Measurements from ENCODE around the gene SUPT20HL2.

The SUPT20HL2 gene

DNA sequence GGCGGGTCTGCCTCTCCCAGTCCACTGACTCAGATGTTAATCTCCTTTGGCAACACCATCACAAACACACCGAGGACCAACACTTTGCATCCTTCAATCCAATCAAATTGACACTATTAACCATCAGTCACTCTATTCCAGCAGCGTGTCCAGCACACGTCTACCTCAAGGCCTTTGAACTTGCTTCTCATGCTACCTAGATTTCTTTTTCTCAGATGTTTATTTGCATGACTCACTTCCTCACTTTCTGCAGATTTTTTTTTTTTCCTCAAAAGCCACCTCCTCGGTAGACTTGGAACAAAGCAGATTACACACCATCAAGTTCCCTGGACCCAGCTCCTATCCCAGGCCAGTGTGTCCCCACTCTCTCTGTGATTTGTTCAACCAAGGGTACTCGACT, 49.5 kb downstream of the SUPT20HL2 start (continued):
- TF ChIP-seq TOX (CRISPR knock-in tag; IDR thresholded peaks at IDR 0.05; ENCODE audit: borderline replicate concordance) (no peak), TCF4 (CRISPR knock-in tag; IDR thresholded peaks at IDR 0.05; ENCODE audit: borderline replicate concordance) (no peak), BACH2 (CRISPR knock-in tag; IDR thresholded peaks at IDR 0.05; ENCODE audit: borderline replicate concordance) (no peak), SNAI2 (CRISPR knock-in tag; IDR thresholded peaks at IDR 0.05) (no peak), OSR1 (CRISPR knock-in tag; IDR thresholded peaks at IDR 0.05) (no peak), CSDC2 (CRISPR knock-in tag; IDR thresholded peaks at IDR 0.05) (no peak), ZFP3 (CRISPR knock-in tag; IDR thresholded peaks at IDR 0.05) (no peak), ZFP30 (CRISPR knock-in tag; IDR thresholded peaks at IDR 0.05) (no peak), GLIS3 (CRISPR knock-in tag; IDR thresholded peaks at IDR 0.05) (no peak)
- TF ChIP-seq, protein P1, sequence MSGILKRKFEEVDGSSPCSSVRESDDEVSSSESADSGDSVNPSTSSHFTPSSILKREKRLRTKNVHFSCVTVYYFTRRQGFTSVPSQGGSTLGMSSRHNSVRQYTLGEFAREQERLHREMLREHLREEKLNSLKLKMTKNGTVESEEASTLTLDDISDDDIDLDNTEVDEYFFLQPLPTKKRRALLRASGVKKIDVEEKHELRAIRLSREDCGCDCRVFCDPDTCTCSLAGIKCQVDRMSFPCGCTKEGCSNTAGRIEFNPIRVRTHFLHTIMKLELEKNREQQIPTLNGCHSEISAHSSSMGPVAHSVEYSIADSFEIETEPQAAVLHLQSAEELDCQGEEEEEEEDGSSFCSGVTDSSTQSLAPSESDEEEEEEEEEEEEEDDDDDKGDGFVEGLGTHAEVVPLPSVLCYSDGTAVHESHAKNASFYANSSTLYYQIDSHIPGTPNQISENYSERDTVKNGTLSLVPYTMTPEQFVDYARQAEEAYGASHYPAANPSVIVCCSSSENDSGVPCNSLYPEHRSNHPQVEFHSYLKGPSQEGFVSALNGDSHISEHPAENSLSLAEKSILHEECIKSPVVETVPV (CRISPR knock-in tag; IDR thresholded peaks at IDR 0.05): no peak

DNA sequence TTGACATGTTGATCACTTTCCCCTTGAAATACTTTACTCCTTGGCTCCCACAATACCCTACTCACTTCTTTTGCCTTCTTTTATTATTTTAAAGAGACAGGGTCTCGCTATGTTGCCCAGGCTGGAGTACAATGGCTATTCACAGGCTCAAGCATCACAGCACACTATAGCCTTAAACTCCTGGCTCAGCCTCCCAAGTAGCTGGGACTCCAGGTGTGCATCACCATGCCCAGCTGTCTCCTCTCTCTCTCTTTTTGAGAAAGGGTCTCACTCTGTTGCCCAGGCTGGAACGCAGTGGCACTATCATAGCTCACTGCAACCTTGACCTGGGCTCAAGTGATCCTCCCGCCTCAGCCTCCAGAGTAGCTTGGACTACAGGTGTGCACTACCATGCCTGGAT, 51.6 kb downstream of the SUPT20HL2 start:
- TF ChIP-seq ZC3H10 (CRISPR knock-in tag; IDR thresholded peaks at IDR 0.05) (no peak), GLIS3 (CRISPR knock-in tag; IDR thresholded peaks at IDR 0.05) (no peak), ZNF565 (CRISPR knock-in tag; conservative IDR thresholded peaks at IDR 0.05; ENCODE audit: low read depth) (no peak), ARNTL (CRISPR knock-in tag; IDR thresholded peaks at IDR 0.05; ENCODE audit: borderline replicate concordance, low read depth) (no peak), OSR1 (CRISPR knock-in tag; IDR thresholded peaks at IDR 0.05) (no peak), CSDC2 (CRISPR knock-in tag; IDR thresholded peaks at IDR 0.05) (no peak), ISL1 (CRISPR knock-in tag; IDR thresholded peaks at IDR 0.05) (no peak), ZFP30 (CRISPR knock-in tag; IDR thresholded peaks at IDR 0.05) (no peak), SNAI2 (CRISPR knock-in tag; IDR thresholded peaks at IDR 0.05) (no peak), ZNF8 (CRISPR knock-in tag; IDR thresholded peaks at IDR 0.05) (no peak), ZNF70 (CRISPR knock-in tag; IDR thresholded peaks at IDR 0.05) (no peak), TOX (CRISPR knock-in tag; IDR thresholded peaks at IDR 0.05; ENCODE audit: borderline replicate concordance) (no peak), ZFP3 (CRISPR knock-in tag; IDR thresholded peaks at IDR 0.05) (no peak), ESRRG (CRISPR knock-in tag; IDR thresholded peaks at IDR 0.05) (no peak), BACH2 (CRISPR knock-in tag; IDR thresholded peaks at IDR 0.05; ENCODE audit: borderline replicate concordance) (no peak), TCF4 (CRISPR knock-in tag; IDR thresholded peaks at IDR 0.05; ENCODE audit: borderline replicate concordance) (no peak)
- TF ChIP-seq, protein P2, sequence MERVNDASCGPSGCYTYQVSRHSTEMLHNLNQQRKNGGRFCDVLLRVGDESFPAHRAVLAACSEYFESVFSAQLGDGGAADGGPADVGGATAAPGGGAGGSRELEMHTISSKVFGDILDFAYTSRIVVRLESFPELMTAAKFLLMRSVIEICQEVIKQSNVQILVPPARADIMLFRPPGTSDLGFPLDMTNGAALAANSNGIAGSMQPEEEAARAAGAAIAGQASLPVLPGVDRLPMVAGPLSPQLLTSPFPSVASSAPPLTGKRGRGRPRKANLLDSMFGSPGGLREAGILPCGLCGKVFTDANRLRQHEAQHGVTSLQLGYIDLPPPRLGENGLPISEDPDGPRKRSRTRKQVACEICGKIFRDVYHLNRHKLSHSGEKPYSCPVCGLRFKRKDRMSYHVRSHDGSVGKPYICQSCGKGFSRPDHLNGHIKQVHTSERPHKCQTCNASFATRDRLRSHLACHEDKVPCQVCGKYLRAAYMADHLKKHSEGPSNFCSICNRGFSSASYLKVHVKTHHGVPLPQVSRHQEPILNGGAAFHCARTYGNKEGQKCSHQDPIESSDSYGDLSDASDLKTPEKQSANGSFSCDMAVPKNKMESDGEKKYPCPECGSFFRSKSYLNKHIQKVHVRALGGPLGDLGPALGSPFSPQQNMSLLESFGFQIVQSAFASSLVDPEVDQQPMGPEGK (CRISPR knock-in tag; IDR thresholded peaks at IDR 0.05; ENCODE audit: borderline replicate concordance): no peak
- TF ChIP-seq, protein P3, sequence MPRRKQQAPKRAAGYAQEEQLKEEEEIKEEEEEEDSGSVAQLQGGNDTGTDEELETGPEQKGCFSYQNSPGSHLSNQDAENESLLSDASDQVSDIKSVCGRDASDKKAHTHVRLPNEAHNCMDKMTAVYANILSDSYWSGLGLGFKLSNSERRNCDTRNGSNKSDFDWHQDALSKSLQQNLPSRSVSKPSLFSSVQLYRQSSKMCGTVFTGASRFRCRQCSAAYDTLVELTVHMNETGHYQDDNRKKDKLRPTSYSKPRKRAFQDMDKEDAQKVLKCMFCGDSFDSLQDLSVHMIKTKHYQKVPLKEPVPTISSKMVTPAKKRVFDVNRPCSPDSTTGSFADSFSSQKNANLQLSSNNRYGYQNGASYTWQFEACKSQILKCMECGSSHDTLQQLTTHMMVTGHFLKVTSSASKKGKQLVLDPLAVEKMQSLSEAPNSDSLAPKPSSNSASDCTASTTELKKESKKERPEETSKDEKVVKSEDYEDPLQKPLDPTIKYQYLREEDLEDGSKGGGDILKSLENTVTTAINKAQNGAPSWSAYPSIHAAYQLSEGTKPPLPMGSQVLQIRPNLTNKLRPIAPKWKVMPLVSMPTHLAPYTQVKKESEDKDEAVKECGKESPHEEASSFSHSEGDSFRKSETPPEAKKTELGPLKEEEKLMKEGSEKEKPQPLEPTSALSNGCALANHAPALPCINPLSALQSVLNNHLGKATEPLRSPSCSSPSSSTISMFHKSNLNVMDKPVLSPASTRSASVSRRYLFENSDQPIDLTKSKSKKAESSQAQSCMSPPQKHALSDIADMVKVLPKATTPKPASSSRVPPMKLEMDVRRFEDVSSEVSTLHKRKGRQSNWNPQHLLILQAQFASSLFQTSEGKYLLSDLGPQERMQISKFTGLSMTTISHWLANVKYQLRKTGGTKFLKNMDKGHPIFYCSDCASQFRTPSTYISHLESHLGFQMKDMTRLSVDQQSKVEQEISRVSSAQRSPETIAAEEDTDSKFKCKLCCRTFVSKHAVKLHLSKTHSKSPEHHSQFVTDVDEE (CRISPR knock-in tag; IDR thresholded peaks at IDR 0.05): no peak
- TF ChIP-seq, protein P1 (CRISPR knock-in tag; IDR thresholded peaks at IDR 0.05): no peak
- ATAC-seq: no peak
